GM23338 (cell line): ENCODE measurements around the gene ABCC1. TPM values are rescaled to one million over a fixed set of nuclear protein-coding genes. Genes with fewer than 3 reads are reported as not detected.

ENCODE experiments used
- ATAC-seq: fragments of 200-7000 bp; cut with Tn5 transposase; 3 replicates; pipeline ENCODE4 v1.9.1; 2020
- DNase-seq: peaks from one replicate; pipeline ENCODE4 v3.0.0-alpha.2; 2015; ENCODE audit warnings: low spot score
- H2AFZ ChIP-seq: fragments of 200-600 bp; sonication (generic); 2 replicates; pipeline ENCODE4 v1.8.0; 2016; ENCODE audit warnings: antibody characterized with exemption, mild to moderate bottlenecking, moderate library complexity
- H3F3A ChIP-seq: fragments of 200-600 bp; sonication (generic); replicated peaks from 2 replicates; pipeline ENCODE4 v1.8.0; 2017; ENCODE audit warnings: antibody characterized with exemption, mixed run types, low read depth
- H3K27ac ChIP-seq: fragments of 200-600 bp; sonication (generic); 2 replicates; pipeline ENCODE4 v1.6.1; 2016; ENCODE audit warnings: low read depth
- H3K27me3 ChIP-seq: fragments of 200-600 bp; sonication (generic); 2 replicates; pipeline ENCODE4 v1.8.0; 2016; ENCODE audit warnings: mild to moderate bottlenecking, mixed run types, moderate library complexity; ENCODE audit not compliant: insufficient read depth
- H3K36me3 ChIP-seq: fragments of 200-600 bp; sonication (generic); 2 replicates; pipeline ENCODE4 v1.8.0; 2016; ENCODE audit warnings: mild to moderate bottlenecking; ENCODE audit not compliant: insufficient read depth
- H3K4me1 ChIP-seq: fragments of 200-600 bp; sonication (generic); 2 replicates; pipeline ENCODE4 v1.8.0; 2016; ENCODE audit warnings: mild to moderate bottlenecking, moderate library complexity; ENCODE audit not compliant: insufficient read depth
- H3K4me2 ChIP-seq: fragments of 200-600 bp; sonication (generic); 2 replicates; pipeline ENCODE4 v1.7.1; 2017; ENCODE audit warnings: mixed run types
- H3K4me3 ChIP-seq: fragments of 200-600 bp; sonication (generic); 2 replicates; pipeline ENCODE4 v1.6.1; 2016; ENCODE audit warnings: mixed run types
- H3K79me2 ChIP-seq: fragments of 200-600 bp; sonication (generic); replicated peaks from 2 replicates; pipeline ENCODE4 v1.8.0; 2017; ENCODE audit warnings: mild to moderate bottlenecking; ENCODE audit not compliant: insufficient read depth
- H3K9me2 ChIP-seq: fragments of 200-600 bp; sonication (generic); 2 replicates; pipeline ENCODE4 v1.8.0; 2017; ENCODE audit not compliant: insufficient read depth
- H4K20me1 ChIP-seq: fragments of 200-600 bp; sonication (generic); replicated peaks from 2 replicates; pipeline ENCODE4 v1.8.0; 2017; ENCODE audit warnings: mild to moderate bottlenecking; ENCODE audit not compliant: insufficient read depth
- H3K27ac Mint-ChIP-seq: 2 replicates; pipeline ENCODE4 v1.8.0; 2020; ENCODE audit warnings: inconsistent platforms, mild to moderate bottlenecking, moderate library complexity, mixed read lengths
- H3K27me3 Mint-ChIP-seq: 3 replicates; pipeline ENCODE4 v1.8.0; 2022; ENCODE audit warnings: low read depth, mild to moderate bottlenecking, moderate library complexity, mixed read lengths, inconsistent platforms; ENCODE audit not compliant: insufficient read depth, poor library complexity
- H3K36me3 Mint-ChIP-seq: 3 replicates; pipeline ENCODE4 v1.8.0; 2021; ENCODE audit warnings: low read depth, mild to moderate bottlenecking, inconsistent platforms, moderate library complexity, mixed read lengths
- H3K4me1 Mint-ChIP-seq: 3 replicates; pipeline ENCODE4 v1.8.0; 2020; ENCODE audit warnings: mild to moderate bottlenecking, inconsistent platforms, mixed read lengths
- H3K4me3 Mint-ChIP-seq: 3 replicates; pipeline ENCODE4 v1.8.0; 2021; ENCODE audit warnings: moderate library complexity, mild to moderate bottlenecking, inconsistent platforms, mixed read lengths
- H3K9me3 Mint-ChIP-seq: 3 replicates; pipeline ENCODE4 v1.8.0; 2020; ENCODE audit warnings: moderate library complexity, mild to moderate bottlenecking, inconsistent platforms, mixed read lengths
- EZH2phosphoT487 ChIP-seq: fragments of 200-600 bp; sonication (generic); IDR thresholded peaks from one replicate; pipeline ENCODE4 v1.8.1; 2018; ENCODE audit warnings: antibody characterized with exemption; ENCODE audit not compliant: unreplicated experiment
- JUNB ChIP-seq: IDR thresholded peaks from one replicate; pipeline ENCODE4 v1.6.1; 2016; ENCODE audit warnings: antibody characterized with exemption; ENCODE audit not compliant: unreplicated experiment
- POLR2AphosphoS5 ChIP-seq: IDR thresholded peaks from 2 replicates; pipeline ENCODE4 v1.6.1; 2016; ENCODE audit warnings: antibody characterized with exemption, low read depth
- STAT1 ChIP-seq: IDR thresholded peaks from one replicate; pipeline ENCODE4 v1.6.1; 2016; ENCODE audit warnings: antibody characterized with exemption; ENCODE audit not compliant: unreplicated experiment
- ZNF114 ChIP-seq: fragments of 250-450 bp; sonication (Bioruptor Pico); IDR thresholded peaks from 2 replicates; pipeline ENCODE4 v1.5.0; 2020; ENCODE audit warnings: mild to moderate bottlenecking, moderate library complexity
- ZNF331 ChIP-seq: fragments of 250-450 bp; sonication (Bioruptor Pico); IDR thresholded peaks from 2 replicates; pipeline ENCODE4 v1.5.0; 2020; ENCODE audit warnings: low read depth, mild to moderate bottlenecking, moderate library complexity
- ZNF462 ChIP-seq: fragments of 250-450 bp; sonication (Bioruptor Pico); IDR thresholded peaks from 2 replicates; pipeline ENCODE4 v1.5.0; 2020; ENCODE audit warnings: mild to moderate bottlenecking, moderate library complexity
- polyA plus RNA-seq: library from polyadenylated mRNA; unstranded; fragments of >200 nt; fragmentation: Nextera tagmentation; extraction: Ambion mirVana; gene quantifications from 2 replicates; pipeline ENCODE4 v1.2.1, GENCODE V29; 2016
- total RNA-seq: library from RNA; depleted of rRNA; stranded (reverse); fragments of >200 nt; shearing (Covaris generic); gene quantifications from 2 replicates; pipeline ENCODE4 v1.2.3, GENCODE V29; 2014
- TF ChIP-seq, protein P1 (sequence below), 2 experiments: fragments of 200-600 bp in 1 of 2; sonication (generic) in 1 of 2; conservative IDR thresholded peaks; 2 replicates each; pipeline versions ENCODE4 v1.5.1 to v1.6.1; 2016 to 2017; ENCODE audit warnings: antibody characterized with exemption in 2 of 2, low read depth in 2 of 2, mild to moderate bottlenecking in 2 of 2, moderate library complexity in 1 of 2

The ABCC1 gene
- total and polyA plus RNA-seq, 2 experiments from 2014 or later, result 11.0 to 46.6 TPM

GRCh38 chr16:16052916-16053315 is 103.5 kb downstream of the ABCC1 start (continued):
- TF ChIP-seq ZNF462 (CRISPR knock-in tag) (no peak), POLR2AphosphoS5 (no peak), ZNF331 (CRISPR knock-in tag) (no peak), STAT1 (no peak), ZNF114 (no peak), JUNB (no peak), EZH2phosphoT487 (no peak)

DNA sequence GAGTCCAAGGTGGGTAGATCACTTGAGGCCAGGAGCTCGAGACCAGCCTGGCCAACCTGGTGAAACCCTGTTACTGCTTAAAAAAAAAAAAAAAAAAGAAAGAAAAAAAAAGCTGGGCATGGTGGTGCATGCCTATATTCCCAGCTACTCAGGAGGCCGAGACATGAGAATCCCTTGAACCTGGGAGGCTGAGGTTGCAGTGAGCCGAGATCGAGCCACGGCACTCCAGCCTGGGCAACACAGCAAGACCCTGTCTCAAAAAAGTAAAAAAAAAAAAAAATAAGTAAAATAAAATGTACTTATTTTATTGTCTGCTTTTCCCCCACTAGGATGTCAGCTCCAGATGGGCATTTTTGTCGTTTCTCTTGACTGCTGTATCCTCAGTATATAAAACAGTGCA is 107.7 kb downstream of the ABCC1 start:
- H3K27me3 ChIP-seq, result no peaks in the 10 kb centered on the region
- no peak overlapping the region for H3K27ac ChIP-seq
- H3K27me3 Mint-ChIP-seq, result peaks cover 3% of the 10 kb centered on the region
- no peaks in the 10 kb centered on the region for H3K9me3 Mint-ChIP-seq
- no peak overlapping the region for H3K27ac Mint-ChIP-seq
- H3K4me1 Mint-ChIP-seq, result no peaks in the 10 kb centered on the region
- no peaks in the 10 kb centered on the region for H3F3A ChIP-seq
- peaks cover 12% of the 10 kb centered on the region for H3K36me3 ChIP-seq
- H3K4me1 ChIP-seq, result no peaks in the 10 kb centered on the region
- DNase-seq, result no peak
- H3K79me2 ChIP-seq, result no peaks in the 10 kb centered on the region; the same call in 1 of the 2 replicates
- no peak overlapping the region for H3K4me3 ChIP-seq
- ATAC-seq, result no peak
- peaks cover 56% of the 10 kb centered on the region for H3K36me3 Mint-ChIP-seq
- H4K20me1 ChIP-seq, result peaks cover 8% of the 10 kb centered on the region
- no peak overlapping the region for H3K4me2 ChIP-seq
- H3K4me3 Mint-ChIP-seq, result no peak overlapping the region
- H3K9me2 ChIP-seq, result no peaks in the 10 kb centered on the region
- no peak overlapping the region for H2AFZ ChIP-seq
- TF ChIP-seq, protein P1, sequence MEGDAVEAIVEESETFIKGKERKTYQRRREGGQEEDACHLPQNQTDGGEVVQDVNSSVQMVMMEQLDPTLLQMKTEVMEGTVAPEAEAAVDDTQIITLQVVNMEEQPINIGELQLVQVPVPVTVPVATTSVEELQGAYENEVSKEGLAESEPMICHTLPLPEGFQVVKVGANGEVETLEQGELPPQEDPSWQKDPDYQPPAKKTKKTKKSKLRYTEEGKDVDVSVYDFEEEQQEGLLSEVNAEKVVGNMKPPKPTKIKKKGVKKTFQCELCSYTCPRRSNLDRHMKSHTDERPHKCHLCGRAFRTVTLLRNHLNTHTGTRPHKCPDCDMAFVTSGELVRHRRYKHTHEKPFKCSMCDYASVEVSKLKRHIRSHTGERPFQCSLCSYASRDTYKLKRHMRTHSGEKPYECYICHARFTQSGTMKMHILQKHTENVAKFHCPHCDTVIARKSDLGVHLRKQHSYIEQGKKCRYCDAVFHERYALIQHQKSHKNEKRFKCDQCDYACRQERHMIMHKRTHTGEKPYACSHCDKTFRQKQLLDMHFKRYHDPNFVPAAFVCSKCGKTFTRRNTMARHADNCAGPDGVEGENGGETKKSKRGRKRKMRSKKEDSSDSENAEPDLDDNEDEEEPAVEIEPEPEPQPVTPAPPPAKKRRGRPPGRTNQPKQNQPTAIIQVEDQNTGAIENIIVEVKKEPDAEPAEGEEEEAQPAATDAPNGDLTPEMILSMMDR (conservative IDR thresholded peaks at IDR 0.05; ENCODE audit: low read depth in 2 of 2), result no peak
- TF ChIP-seq EZH2phosphoT487 (no peak), JUNB (no peak), ZNF114 (no peak), ZNF462 (CRISPR knock-in tag) (no peak), POLR2AphosphoS5 (no peak), STAT1 (no peak)
